ENCODE measurements around the gene SPINK5. TPM values are rescaled to one million over a fixed set of nuclear protein-coding genes. Genes with fewer than 3 reads are reported as not detected.

The SPINK5 gene
- total and polyA plus RNA-seq, 4 donors = 0.10 to 0.42 TPM; not detected in 2

DNA sequence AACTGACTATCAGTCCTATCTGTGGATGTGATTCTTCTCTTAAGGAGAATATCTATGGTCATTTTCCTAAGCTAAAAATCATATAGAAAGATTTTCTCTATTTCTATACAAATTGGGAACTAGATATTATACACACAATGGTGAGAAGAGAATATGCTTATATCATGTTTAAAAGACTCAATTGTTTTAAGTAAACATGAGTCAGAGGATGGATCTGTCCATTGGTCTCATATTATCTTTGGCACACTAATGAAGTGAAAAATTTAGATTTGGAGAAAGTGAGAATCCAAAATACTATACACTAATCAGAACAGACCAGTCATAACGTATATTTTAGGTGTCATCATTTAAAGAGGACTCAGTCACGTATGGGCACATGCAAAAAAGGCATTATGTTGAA, 88.1 kb downstream of the SPINK5 start:
- H3K36me3 ChIP-seq (ENCODE audit: control insufficient read depth in 4 of 4, insufficient read depth in 3 of 4, low read depth in 1 of 4, low read length in 3 of 4) = no peaks in the 10 kb centered on the region
- H3K27ac ChIP-seq (ENCODE audit: low read depth in 1 of 2, low read length in 2 of 2) = no peak overlapping the region
- TF ChIP-seq NR2F2 (IDR thresholded peaks at IDR 0.05) (no peak), JUND (IDR thresholded peaks at IDR 0.05) (no peak), FOXA1 (IDR thresholded peaks at IDR 0.05) (no peak), SP1 (IDR thresholded peaks at IDR 0.05) (no peak), TAF1 (conservative IDR thresholded peaks at IDR 0.05) (no peak), EGR1 (IDR thresholded peaks at IDR 0.05; ENCODE audit: low read depth in 2 of 2) (no peak), HNF4G (IDR thresholded peaks at IDR 0.05) (no peak), FOXA2 (IDR thresholded peaks at IDR 0.05) (no peak)
- TF ChIP-seq, protein P1, sequence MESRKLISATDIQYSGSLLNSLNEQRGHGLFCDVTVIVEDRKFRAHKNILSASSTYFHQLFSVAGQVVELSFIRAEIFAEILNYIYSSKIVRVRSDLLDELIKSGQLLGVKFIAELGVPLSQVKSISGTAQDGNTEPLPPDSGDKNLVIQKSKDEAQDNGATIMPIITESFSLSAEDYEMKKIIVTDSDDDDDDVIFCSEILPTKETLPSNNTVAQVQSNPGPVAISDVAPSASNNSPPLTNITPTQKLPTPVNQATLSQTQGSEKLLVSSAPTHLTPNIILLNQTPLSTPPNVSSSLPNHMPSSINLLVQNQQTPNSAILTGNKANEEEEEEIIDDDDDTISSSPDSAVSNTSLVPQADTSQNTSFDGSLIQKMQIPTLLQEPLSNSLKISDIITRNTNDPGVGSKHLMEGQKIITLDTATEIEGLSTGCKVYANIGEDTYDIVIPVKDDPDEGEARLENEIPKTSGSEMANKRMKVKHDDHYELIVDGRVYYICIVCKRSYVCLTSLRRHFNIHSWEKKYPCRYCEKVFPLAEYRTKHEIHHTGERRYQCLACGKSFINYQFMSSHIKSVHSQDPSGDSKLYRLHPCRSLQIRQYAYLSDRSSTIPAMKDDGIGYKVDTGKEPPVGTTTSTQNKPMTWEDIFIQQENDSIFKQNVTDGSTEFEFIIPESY (IDR thresholded peaks at IDR 0.05) = no peak
- TF ChIP-seq, protein P2, sequence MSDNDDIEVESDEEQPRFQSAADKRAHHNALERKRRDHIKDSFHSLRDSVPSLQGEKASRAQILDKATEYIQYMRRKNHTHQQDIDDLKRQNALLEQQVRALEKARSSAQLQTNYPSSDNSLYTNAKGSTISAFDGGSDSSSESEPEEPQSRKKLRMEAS (IDR thresholded peaks at IDR 0.05) = no peak
- TF ChIP-seq, protein P3, sequence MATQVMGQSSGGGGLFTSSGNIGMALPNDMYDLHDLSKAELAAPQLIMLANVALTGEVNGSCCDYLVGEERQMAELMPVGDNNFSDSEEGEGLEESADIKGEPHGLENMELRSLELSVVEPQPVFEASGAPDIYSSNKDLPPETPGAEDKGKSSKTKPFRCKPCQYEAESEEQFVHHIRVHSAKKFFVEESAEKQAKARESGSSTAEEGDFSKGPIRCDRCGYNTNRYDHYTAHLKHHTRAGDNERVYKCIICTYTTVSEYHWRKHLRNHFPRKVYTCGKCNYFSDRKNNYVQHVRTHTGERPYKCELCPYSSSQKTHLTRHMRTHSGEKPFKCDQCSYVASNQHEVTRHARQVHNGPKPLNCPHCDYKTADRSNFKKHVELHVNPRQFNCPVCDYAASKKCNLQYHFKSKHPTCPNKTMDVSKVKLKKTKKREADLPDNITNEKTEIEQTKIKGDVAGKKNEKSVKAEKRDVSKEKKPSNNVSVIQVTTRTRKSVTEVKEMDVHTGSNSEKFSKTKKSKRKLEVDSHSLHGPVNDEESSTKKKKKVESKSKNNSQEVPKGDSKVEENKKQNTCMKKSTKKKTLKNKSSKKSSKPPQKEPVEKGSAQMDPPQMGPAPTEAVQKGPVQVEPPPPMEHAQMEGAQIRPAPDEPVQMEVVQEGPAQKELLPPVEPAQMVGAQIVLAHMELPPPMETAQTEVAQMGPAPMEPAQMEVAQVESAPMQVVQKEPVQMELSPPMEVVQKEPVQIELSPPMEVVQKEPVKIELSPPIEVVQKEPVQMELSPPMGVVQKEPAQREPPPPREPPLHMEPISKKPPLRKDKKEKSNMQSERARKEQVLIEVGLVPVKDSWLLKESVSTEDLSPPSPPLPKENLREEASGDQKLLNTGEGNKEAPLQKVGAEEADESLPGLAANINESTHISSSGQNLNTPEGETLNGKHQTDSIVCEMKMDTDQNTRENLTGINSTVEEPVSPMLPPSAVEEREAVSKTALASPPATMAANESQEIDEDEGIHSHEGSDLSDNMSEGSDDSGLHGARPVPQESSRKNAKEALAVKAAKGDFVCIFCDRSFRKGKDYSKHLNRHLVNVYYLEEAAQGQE (IDR thresholded peaks at IDR 0.05) = no peak
- no peaks in the 10 kb centered on the region for H3K27me3 ChIP-seq (ENCODE audit: control insufficient read depth in 4 of 4, insufficient read depth in 4 of 4, low read length in 3 of 4)
- peaks cover 3 to 5% (median 5%) of the 10 kb centered on the region in 4 donors for H3K4me1 ChIP-seq (ENCODE audit: control insufficient read depth in 4 of 4, insufficient read depth in 4 of 4, low read length in 3 of 4)
- H3K9ac ChIP-seq (ENCODE audit: low read depth in 1 of 2, low read length in 2 of 2) = no peak overlapping the region
- 77% methylated on average over 2 of the region's 2 CpGs for whole genome bisulfite sequencing
- no peaks in the 10 kb centered on the region for H3K9me3 ChIP-seq (ENCODE audit: control insufficient read depth in 4 of 4, low read length in 3 of 4)
- H3K4me3 ChIP-seq (ENCODE audit: low read depth in 1 of 3, low read length in 3 of 3) = no peak overlapping the region
- no peak for DNase-seq (ENCODE audit: low spot score)

DNA sequence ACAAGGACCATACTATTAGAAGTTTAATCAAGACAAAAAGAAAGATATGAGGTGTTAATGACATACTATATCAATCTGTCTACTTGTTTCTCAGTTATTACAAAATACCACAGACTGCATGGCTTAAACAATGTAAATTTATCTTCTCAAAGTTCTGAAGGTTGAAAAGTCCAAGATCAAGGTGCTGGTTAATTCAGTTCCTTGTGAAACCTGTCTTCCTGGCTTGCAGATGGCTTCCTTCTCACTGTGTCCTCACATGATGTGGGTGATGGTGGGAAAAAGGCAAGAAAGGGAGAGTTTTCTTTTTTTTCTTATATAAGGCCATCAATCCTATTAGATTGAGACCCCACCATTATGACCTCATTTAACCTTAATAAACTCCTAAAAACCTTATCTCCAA, 89.0 kb downstream of the SPINK5 start:
- no peak overlapping the region for H3K9ac ChIP-seq (ENCODE audit: low read depth in 1 of 2, low read length in 2 of 2)
- H3K36me3 ChIP-seq (ENCODE audit: control insufficient read depth in 4 of 4, insufficient read depth in 3 of 4, low read depth in 1 of 4, low read length in 3 of 4) = no peaks in the 10 kb centered on the region
- no peaks in the 10 kb centered on the region for H3K4me1 ChIP-seq (ENCODE audit: control insufficient read depth in 4 of 4, insufficient read depth in 4 of 4, low read length in 3 of 4)
- H3K27me3 ChIP-seq (ENCODE audit: control insufficient read depth in 4 of 4, insufficient read depth in 4 of 4, low read length in 3 of 4) = no peaks in the 10 kb centered on the region
- no peak for TF ChIP-seq YY1 (IDR thresholded peaks at IDR 0.05)
- TF ChIP-seq, protein P3 (IDR thresholded peaks at IDR 0.05) = no peak
- TF ChIP-seq TAF1 (conservative IDR thresholded peaks at IDR 0.05) = no peak
- no peak for TF ChIP-seq RAD21 (IDR thresholded peaks at IDR 0.05)
- TF ChIP-seq, protein P1 (IDR thresholded peaks at IDR 0.05) = no peak
- no peak for TF ChIP-seq FOXA2 (IDR thresholded peaks at IDR 0.05)
- TF ChIP-seq, protein P4, sequence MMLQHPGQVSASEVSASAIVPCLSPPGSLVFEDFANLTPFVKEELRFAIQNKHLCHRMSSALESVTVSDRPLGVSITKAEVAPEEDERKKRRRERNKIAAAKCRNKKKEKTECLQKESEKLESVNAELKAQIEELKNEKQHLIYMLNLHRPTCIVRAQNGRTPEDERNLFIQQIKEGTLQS (IDR thresholded peaks at IDR 0.05) = no peak
- TF ChIP-seq FOXA1 (IDR thresholded peaks at IDR 0.05) = no peak
- TF ChIP-seq, protein P5, sequence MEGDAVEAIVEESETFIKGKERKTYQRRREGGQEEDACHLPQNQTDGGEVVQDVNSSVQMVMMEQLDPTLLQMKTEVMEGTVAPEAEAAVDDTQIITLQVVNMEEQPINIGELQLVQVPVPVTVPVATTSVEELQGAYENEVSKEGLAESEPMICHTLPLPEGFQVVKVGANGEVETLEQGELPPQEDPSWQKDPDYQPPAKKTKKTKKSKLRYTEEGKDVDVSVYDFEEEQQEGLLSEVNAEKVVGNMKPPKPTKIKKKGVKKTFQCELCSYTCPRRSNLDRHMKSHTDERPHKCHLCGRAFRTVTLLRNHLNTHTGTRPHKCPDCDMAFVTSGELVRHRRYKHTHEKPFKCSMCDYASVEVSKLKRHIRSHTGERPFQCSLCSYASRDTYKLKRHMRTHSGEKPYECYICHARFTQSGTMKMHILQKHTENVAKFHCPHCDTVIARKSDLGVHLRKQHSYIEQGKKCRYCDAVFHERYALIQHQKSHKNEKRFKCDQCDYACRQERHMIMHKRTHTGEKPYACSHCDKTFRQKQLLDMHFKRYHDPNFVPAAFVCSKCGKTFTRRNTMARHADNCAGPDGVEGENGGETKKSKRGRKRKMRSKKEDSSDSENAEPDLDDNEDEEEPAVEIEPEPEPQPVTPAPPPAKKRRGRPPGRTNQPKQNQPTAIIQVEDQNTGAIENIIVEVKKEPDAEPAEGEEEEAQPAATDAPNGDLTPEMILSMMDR (IDR thresholded peaks at IDR 0.05; ENCODE audit: low read depth, low read length, missing input control) = no peak
- TF ChIP-seq GABPA (IDR thresholded peaks at IDR 0.05 in 1 of 2, conservative IDR thresholded peaks at IDR 0.05 in 1 of 2) = no peak
- TF ChIP-seq SP1 (IDR thresholded peaks at IDR 0.05) = no peak
- TF ChIP-seq, protein P2 (IDR thresholded peaks at IDR 0.05) = no peak
- TF ChIP-seq HNF4A (conservative IDR thresholded peaks at IDR 0.05) = no peak
- TF ChIP-seq RXRA (IDR thresholded peaks at IDR 0.05) = no peak
- no peak overlapping the region for H3K4me3 ChIP-seq (ENCODE audit: low read depth in 1 of 3, low read length in 3 of 3)
- no peak overlapping the region for H3K27ac ChIP-seq (ENCODE audit: low read depth in 1 of 2, low read length in 2 of 2)
- H3K9me3 ChIP-seq (ENCODE audit: control insufficient read depth in 4 of 4, low read length in 3 of 4) = no peaks in the 10 kb centered on the region
- no peak for DNase-seq (ENCODE audit: low spot score)
